HG02943 (cell line): ENCODE measurements around the gene ANKRD13D.

Experiments
- ATAC-seq: cut with Tn5 transposase; IDR thresholded peaks from one replicate; pipeline ENCODE4 v1.9.1; 2021; ENCODE audit warnings: mild to moderate bottlenecking, low read depth, moderate library complexity; ENCODE audit not compliant: unreplicated experiment

ANKRD13D gene

GRCh38 chr11:67284811-67285540, 4.1 kb upstream of the ANKRD13D start:
- ATAC-seq = no peak

- ATAC-seq = no peak
Observed at GRCh38 chr11:67285541-67286498, 3.3 kb upstream of the ANKRD13D start.

GRCh38 chr11:67286621-67287333, 2.3 kb upstream of the ANKRD13D start:
- ATAC-seq = no peak

GRCh38 chr11:67287355-67288197, 1.5 kb upstream of the ANKRD13D start:
- no peak for ATAC-seq

GRCh38 chr11:67288198-67288451, 978 bp upstream of the ANKRD13D start:
- no peak for ATAC-seq

GRCh38 chr11:67288452-67289225, 464 bp upstream of the ANKRD13D start:
- peak; percentile 56 for ATAC-seq

GRCh38 chr11:67289651-67290479, 762 bp downstream of the ANKRD13D start:
- ATAC-seq = no peak

- ATAC-seq = no peak
Observed at GRCh38 chr11:67290801-67291200, 1.7 kb downstream of the ANKRD13D start.

- ATAC-seq = no peak
Observed at GRCh38 chr11:67291481-67292381, 2.6 kb downstream of the ANKRD13D start.

- ATAC-seq = no peak
Observed at GRCh38 chr11:67292671-67293070, 3.6 kb downstream of the ANKRD13D start.

- no peak for ATAC-seq
Observed at GRCh38 chr11:67293090-67293489, 4.0 kb downstream of the ANKRD13D start.

GRCh38 chr11:67295846-67296245, 6.7 kb downstream of the ANKRD13D start:
- no peak for ATAC-seq

GRCh38 chr11:67298786-67299185, 9.7 kb downstream of the ANKRD13D start:
- no peak for ATAC-seq

- no peak for ATAC-seq
Observed at GRCh38 chr11:67299471-67300191, 10.5 kb downstream of the ANKRD13D start.

- ATAC-seq = no peak
Observed at GRCh38 chr11:67300256-67300755, 11.2 kb downstream of the ANKRD13D start.

- ATAC-seq = no peak
Observed at GRCh38 chr11:67300756-67301312, 11.7 kb downstream of the ANKRD13D start.
